HG02970 (cell line): Measurements from ENCODE around the gene MEGF10.

ENCODE experiments used
- ATAC-seq: cut with Tn5 transposase; IDR thresholded peaks from one replicate; pipeline ENCODE4 v1.9.1; 2021; ENCODE audit warnings: mild to moderate bottlenecking, moderate library complexity, moderate number of reproducible peaks; ENCODE audit not compliant: unreplicated experiment, low FRiP score

MEGF10 gene

DNA sequence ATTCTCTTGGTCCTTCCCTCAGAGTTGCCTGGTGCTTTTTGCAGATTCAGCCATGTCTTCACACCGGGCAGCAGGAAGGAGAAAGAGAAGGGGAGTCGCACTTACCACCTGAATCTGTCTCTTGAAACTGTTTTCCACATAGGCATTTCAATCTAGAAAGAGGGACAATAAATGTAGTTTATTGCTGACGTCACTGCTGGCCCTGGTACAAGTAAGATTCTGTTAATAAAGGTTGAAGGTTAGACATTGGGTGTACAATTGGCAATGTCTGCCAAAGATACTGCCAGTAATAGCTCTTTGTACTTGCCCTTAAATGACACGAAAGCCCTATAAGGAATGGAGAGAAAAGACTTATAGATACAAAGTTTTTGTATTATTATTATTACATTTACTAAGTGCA is 72.8 kb downstream of the MEGF10 start:
- no peak for ATAC-seq

DNA sequence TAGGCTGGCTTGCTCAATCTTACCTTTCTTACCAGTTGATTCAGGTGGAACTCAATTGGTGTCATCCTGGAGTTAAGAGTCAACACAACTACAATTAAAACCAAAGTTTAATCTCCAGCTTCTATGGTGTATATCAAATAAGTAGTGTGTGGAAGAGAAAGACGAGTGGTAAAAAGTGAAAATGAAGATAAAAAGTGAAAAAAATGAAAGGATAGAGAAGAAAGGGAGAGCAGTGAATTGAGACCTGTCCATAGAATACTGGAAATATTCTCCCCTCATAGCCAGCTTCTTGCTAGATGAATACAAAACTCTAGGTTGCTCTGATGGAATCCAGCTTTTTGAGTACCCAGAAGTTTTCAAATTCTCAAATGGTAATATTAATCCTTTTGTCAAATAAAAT is 76.4 kb downstream of the MEGF10 start:
- no peak for ATAC-seq

GRCh38 chr5:127367946-127368465 is 77.4 kb downstream of the MEGF10 start:
- no peak for ATAC-seq

DNA sequence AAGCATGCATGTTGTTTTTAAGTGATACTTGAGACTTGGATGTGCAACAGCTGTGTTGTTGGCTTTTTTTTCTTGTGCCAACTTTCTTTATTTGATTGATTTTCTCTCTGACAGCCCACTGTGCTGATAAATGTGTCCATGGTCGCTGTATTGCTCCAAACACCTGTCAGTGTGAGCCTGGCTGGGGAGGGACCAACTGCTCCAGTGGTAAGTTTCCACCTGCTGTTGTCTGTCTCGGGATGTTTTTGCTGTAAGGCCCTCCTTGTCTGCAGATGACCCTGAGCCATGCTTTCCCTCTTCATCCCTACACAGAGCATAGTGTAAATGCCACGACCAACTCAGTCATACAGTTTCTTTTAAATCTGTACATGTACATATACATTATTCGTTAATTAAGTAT is 79.2 kb downstream of the MEGF10 start:
- ATAC-seq = no peak

- no peak for ATAC-seq
Observed at GRCh38 chr5:127370631-127371030, 80.0 kb downstream of the MEGF10 start.

DNA sequence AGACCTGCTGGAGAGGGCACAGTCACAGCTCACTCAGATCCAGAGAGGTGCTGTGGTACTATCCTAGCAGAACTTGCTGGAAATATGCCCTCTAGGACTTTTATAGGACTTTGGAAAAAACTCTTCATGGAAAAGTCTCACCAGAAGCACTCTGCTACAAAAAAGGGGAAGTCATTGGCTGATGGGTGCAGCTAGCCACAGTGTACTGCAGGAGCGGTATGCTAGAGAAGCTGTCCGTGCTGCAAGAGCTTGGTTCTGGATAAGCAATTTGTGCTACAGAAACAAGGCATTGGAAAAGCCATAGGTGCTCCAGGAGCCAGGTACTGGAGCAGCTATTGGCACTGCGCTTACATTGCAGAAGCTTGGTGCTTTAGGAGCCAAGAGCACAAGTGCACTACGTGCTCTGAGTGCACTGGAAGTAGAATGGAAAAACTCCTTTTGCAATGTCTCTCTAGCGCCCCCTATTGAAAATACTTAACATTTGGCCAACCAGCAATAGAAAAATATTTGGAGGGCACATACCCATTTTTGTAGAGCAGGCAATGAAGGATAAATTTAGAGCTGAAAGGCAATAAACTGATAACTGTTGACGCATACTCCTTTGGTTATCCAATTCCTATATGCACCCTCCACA is 83.4 kb downstream of the MEGF10 start:
- ATAC-seq = no peak

GRCh38 chr5:127375124-127375523 is 84.5 kb downstream of the MEGF10 start:
- ATAC-seq = no peak

GRCh38 chr5:127375544-127376091 is 85.0 kb downstream of the MEGF10 start:
- no peak for ATAC-seq

DNA sequence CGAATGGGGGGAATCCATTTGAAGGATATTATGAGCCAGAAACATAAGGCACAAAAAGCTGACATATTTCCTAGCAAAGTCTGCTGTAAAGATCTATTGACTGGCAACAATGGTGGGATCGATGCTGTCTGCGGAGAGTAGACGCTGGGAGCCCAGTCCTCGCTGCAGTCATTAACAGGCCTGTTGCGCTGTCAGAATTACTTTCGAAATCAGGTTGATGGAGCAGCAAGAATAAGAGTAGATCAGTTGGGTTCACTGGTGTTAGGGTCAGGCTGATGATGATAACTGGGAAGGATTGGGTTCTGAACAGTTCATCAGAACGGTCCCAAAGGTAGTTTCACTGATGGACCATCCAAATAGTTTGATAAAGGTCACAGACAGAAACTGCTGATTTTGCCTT is 87.1 kb downstream of the MEGF10 start:
- ATAC-seq = no peak

GRCh38 chr5:127385936-127386335 is 95.3 kb downstream of the MEGF10 start:
- no peak for ATAC-seq

- ATAC-seq = no peak
Observed at GRCh38 chr5:127386557-127386956, 96.0 kb downstream of the MEGF10 start.

GRCh38 chr5:127389601-127390000 is 99.0 kb downstream of the MEGF10 start:
- ATAC-seq = no peak

- ATAC-seq = no peak
Observed at GRCh38 chr5:127392762-127393161, 102.2 kb downstream of the MEGF10 start.

DNA sequence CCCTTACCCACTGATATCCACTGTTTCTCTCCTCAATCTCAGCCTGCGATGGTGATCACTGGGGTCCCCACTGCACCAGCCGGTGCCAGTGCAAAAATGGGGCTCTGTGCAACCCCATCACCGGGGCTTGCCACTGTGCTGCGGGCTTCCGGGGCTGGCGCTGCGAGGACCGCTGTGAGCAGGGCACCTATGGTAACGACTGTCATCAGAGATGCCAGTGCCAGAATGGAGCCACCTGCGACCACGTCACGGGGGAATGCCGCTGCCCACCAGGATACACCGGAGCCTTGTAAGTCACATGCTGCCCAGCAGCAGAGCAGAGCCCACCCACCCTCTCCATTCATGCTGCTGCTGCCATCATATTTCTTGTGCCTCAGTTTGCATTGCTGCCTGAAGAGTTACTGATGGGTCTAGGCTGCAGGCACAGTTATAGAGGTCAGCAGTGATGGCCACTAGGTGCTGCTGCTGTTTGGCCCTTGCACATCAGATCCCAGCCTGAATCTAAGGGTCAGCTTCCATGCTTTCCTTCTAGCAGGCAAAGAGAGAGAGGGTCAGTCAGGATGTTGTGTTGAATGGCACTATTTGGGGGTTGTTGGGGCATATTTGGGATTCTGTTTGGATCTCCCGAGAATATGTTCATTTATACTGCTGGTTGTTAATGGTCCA is 106.0 kb downstream of the MEGF10 start:
- no peak for ATAC-seq

GRCh38 chr5:127398508-127398907 is 107.9 kb downstream of the MEGF10 start:
- ATAC-seq = no peak

GRCh38 chr5:127399068-127399467 is 108.5 kb downstream of the MEGF10 start:
- no peak for ATAC-seq

DNA sequence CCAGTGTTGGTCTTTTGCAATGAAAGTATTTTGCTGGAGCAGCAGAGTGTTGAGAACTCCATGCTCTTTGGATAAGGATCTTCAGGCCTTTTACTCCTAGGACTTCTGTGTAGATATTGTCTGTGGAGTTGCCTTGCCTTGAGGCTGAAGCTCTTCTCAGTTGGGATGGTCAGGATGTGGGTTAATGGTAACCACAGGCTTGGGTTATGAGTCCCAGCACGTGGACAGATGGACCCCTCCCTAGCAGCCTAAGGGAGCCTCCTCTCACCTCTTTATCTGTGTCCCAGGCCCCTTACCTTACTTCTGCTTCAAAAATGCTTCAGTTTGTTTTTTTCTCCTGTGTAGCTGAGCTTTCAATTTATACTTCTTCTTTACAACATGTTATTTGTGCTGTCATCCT is 109.9 kb downstream of the MEGF10 start:
- ATAC-seq = no peak

DNA sequence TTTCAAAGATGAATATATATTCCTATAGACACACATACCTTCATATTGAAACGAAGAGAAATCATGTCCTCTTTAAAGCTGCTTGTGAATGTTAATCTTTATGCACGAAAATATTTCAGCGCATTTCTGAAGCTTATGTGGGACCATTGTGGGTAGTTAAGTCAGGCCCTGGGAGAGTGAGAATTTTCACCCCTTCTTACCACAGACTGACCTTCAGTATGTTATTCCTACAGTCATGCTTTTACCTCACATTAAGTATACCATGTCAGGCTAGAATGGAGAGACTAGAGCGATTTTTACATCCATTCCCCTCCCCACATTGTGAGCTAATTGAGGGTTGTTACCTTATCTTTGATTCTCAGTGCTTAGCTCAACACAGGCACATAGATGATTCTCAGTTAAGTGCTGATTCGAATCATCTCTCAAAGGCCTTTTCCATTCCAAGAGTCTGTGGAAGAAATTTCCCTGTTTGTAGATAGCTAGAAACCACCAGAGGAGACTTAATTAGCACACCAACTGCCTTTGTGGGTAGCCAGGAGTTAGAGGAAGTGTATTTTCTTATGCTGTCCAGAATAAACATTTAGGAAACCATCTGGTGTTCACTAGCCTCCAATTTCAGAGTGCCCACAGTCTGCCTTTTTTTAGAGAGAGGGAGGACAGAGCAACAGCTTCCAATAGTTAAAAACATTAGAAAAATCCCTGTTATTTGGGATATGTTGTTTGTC is 110.5 kb downstream of the MEGF10 start:
- ATAC-seq = no peak

GRCh38 chr5:127402361-127402760 is 111.8 kb downstream of the MEGF10 start:
- no peak for ATAC-seq

DNA sequence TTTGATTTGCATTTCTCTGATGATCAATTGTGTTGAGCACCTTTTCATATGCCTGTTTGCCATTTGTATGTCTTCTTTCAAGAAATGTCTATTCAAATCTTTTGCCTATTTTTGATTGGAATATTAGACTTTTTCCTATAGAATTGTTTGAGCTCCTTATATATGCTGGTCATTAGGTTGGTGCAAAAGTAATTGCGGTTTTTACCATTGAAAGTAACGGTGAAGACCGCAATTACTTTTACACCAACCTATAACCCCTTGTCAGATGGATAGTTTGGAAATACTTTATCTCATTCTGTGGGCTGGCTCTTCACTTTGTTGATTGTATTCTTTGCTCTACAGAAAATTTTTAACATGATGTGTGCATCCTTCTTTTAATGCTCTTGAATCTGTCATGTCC is 113.6 kb downstream of the MEGF10 start:
- no peak for ATAC-seq
